Keratinocyte (primary cell): ENCODE data around the gene BICRAL.

Source experiments
- CTCF ChIP-seq, 3 experiments: IDR thresholded peaks in 1 of 3; conservative IDR thresholded peaks in 1 of 3; optimal IDR thresholded peaks in 1 of 3; 2 replicates in 2 of 3; 3 replicates in 1 of 3; pipeline versions ENCODE3 to v1.5.1; 2011; ENCODE audit warnings: low read length in 3 of 3, mild to moderate bottlenecking in 3 of 3, moderate library complexity in 2 of 3, control low read depth in 1 of 3, inconsistent platforms in 1 of 3; ENCODE audit not compliant: insufficient read depth in 2 of 3; ENCODE audit errors: extremely low read depth in 1 of 3
- EZH2 ChIP-seq: IDR thresholded peaks from one replicate; pipeline ENCODE4 v1.6.1; 2012; ENCODE audit warnings: inconsistent platforms, mild to moderate bottlenecking, low read length, moderate library complexity

DNA sequence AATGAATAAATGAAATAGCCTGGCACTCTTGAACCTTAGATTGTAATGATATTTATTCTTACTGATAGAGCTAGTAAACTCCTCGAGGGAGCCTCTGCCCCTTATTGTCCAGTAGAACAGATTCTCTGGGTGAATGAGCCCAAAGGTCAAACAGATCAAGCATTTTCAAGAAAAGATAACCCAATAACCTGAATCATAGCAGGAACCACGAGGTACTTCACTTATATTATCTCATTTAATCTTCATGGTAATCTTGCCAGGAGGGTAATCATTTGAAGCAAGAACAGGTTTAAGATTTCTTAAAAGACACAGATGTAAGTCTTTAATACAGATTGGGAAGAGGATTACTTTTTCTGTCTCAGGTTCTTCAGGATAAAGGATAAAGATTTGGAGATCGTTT is 18.9 kb upstream of the BICRAL start:
- no peak for TF ChIP-seq CTCF (optimal IDR thresholded peaks at IDR 0.05 in 1 of 3, IDR thresholded peaks at IDR 0.05 in 1 of 3, conservative IDR thresholded peaks at IDR 0.05 in 1 of 3; ENCODE audit: extremely low read depth in 1 of 3, insufficient read depth in 2 of 3, low read length in 3 of 3)
- TF ChIP-seq EZH2, result no peak
